ENCODE results near the gene MYL5. TPM values are rescaled to one million over a fixed set of nuclear protein-coding genes. Genes with fewer than 3 reads are reported as not detected.

The MYL5 gene
- total RNA-seq, 4 donors from 2014 or later: 5.2 to 32.8 (median 12.9) TPM

GRCh38 chr4:700587-701264 is 26.4 kb downstream of the MYL5 start:
- DNase-seq (ENCODE audit: low spot score in 2 of 2): no peak
- WGBS, 2 donors: 71 to 76% methylated on average over 14 to 16 of the region's 16 CpGs
- Histone ChIP-seq H3K4me3 (no peak overlapping the region), H3K36me3 (no peaks in the 10 kb centered on the region), H3K9me3 (no peaks in the 10 kb centered on the region), H3K27me3 (no peaks in the 10 kb centered on the region), H3K4me1 (peaks cover 0 to 7% (median 2%) of the 10 kb centered on the region in 4 donors), H3K27ac (no peak overlapping the region)
- TF ChIP-seq EP300 (IDR thresholded peaks at IDR 0.05): no peak
- no peak for TF ChIP-seq POLR2A (IDR thresholded peaks at IDR 0.05)
- TF ChIP-seq CTCF (IDR thresholded peaks at IDR 0.05): no peak

DNA sequence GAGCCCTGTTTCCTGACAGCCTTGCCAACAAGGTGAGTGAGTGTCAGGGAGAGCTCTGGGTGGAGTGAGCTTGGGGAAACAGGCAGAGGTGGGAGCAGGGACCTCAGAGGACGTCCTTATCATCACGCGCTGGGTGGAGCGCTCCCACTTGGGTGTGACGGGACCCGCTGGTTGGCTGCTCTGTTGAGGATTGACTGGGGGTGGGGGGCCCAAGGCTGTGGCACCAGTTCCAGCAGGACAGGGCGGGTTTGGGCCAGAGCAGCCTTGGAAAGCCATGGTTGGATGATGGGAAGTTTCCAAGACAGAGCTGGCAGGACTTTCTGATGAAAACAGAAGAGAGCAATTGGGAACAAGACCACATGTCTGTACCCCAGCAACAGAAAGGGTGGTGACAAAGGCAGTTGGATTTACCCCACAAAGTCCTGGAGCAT is 28.3 kb downstream of the MYL5 start:
- Histone ChIP-seq H3K4me3 (no peak overlapping the region), H3K9me3 (no peaks in the 10 kb centered on the region), H3K27me3 (no peaks in the 10 kb centered on the region), H3K27ac (no peak overlapping the region), H3K4me1 (peaks cover 0 to 21% (median 7%) of the 10 kb centered on the region in 4 donors), H3K36me3 (no peaks in the 10 kb centered on the region)
- no peak for DNase-seq (ENCODE audit: low spot score in 2 of 2)
- WGBS, 2 donors: 86 to 94% methylated on average over 7 of the region's 7 CpGs
- TF ChIP-seq POLR2A (IDR thresholded peaks at IDR 0.05): no peak
- TF ChIP-seq CTCF (IDR thresholded peaks at IDR 0.05): no peak
- no peak for TF ChIP-seq EP300 (IDR thresholded peaks at IDR 0.05)

GRCh38 chr4:703336-704197 is 29.2 kb downstream of the MYL5 start:
- no peak for TF ChIP-seq CTCF (IDR thresholded peaks at IDR 0.05)
- no peak for TF ChIP-seq EP300 (IDR thresholded peaks at IDR 0.05)
- no peak for TF ChIP-seq POLR2A (IDR thresholded peaks at IDR 0.05)
- 74 to 80% methylated on average over 9 to 10 of the region's 10 CpGs for WGBS, 2 donors
- DNase-seq (ENCODE audit: low spot score in 2 of 2): no peak
- Histone ChIP-seq H3K27ac (no peak overlapping the region), H3K36me3 (peaks cover 0 to 3% (median 0%) of the 10 kb centered on the region in 3 donors), H3K9me3 (no peaks in the 10 kb centered on the region), H3K4me1 (peaks cover 0 to 30% (median 15%) of the 10 kb centered on the region in 4 donors), H3K4me3 (no peak overlapping the region), H3K27me3 (no peaks in the 10 kb centered on the region)

GRCh38 chr4:704198-704891 is 30.0 kb downstream of the MYL5 start:
- Histone ChIP-seq H3K27me3 (no peaks in the 10 kb centered on the region), H3K27ac (no peak overlapping the region), H3K4me3 (no peak overlapping the region), H3K4me1 (peaks cover 0 to 36% (median 16%) of the 10 kb centered on the region in 4 donors), H3K36me3 (peaks cover 0 to 5% (median 0%) of the 10 kb centered on the region in 3 donors), H3K9me3 (no peaks in the 10 kb centered on the region)
- TF ChIP-seq POLR2A (IDR thresholded peaks at IDR 0.05) (no peak), EP300 (IDR thresholded peaks at IDR 0.05) (no peak)
- 92 to 94% methylated on average over 34 to 45 of the region's 46 CpGs for WGBS, 2 donors
- no peak for DNase-seq (ENCODE audit: low spot score in 2 of 2)

DNA sequence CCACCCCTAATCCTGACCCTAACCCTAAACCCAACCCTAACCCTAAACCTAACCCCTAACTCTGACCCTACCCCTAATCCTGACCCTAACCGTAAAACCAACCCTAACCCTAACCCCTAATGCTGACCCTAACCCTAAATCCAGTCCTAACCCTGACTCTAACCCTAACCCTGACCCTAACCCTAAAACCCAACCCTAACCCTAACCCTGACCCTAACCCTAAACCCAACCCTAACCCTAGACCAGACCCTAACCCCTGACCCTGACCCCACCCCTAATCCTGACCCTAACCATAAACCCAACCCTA is 30.6 kb downstream of the MYL5 start:
- no peak for DNase-seq (ENCODE audit: low spot score in 2 of 2)
- peaks cover 0 to 42% (median 16%) of the 10 kb centered on the region in 4 donors for H3K4me1 ChIP-seq
- H3K27me3 ChIP-seq: no peaks in the 10 kb centered on the region
- H3K4me3 ChIP-seq: peak overlapping the region; percentile 38 to 96 (median 90)
- H3K27ac ChIP-seq: peak overlapping the region; percentile 55 to 97 (median 79)
- H3K9me3 ChIP-seq: no peaks in the 10 kb centered on the region
- WGBS, 2 donors: 84 to 86% methylated on average over 1 of the region's 1 CpG
- TF ChIP-seq POLR2A (IDR thresholded peaks at IDR 0.05) (no peak), EP300 (IDR thresholded peaks at IDR 0.05) (no peak)
- H3K36me3 ChIP-seq: peaks cover 0 to 5% (median 0%) of the 10 kb centered on the region in 3 donors

All from tibial nerve (tissue), 4 donors.